ENCODE measurements around the gene ITPK1.
A peak's percentile ranks its signal among the peaks of the same experiment; 100 is the strongest.

Gene ITPK1

DNA sequence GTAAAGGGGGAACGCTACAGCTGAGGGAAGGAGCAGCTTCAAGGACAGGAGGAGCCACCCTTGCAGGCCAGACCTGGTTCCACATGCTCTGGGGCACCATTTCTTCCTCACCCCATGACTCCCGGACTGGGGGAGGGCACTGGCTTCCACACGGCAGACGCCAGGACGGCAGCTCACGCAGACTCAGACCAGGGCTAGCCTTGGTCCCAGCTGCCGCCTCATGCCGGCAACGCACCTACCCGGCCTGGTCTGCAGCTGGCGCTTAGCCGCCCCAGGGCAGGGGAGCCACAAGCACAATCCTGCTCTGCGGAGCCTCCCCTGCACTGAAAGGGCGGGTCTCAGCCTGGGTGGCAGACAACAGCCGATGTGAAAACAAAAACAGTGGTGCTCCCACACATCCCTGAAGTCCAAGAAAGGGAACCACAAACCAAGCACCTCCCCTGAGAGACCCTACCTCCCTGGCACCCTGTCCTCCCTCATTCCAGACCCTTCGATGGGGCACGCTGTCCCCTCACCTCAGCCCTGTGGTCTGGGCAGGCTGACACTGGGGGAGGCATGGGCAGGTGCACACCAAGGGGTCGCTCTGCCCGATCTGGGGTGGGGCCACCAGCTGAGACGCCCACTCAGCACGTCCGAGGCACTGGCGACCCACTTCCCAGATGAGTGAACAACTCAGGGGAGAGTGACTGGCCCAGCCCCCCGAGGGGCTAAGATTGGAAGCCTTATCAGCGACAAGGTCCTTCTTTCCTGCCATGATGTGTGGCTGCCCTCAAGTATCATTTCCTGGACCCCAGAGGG lies 127.8 kb downstream of the ITPK1 start:
- DNase-seq, result no peak
- in situ Hi-C loops (cut with MboI; ENCODE audit: low pct_unique_long_range_greater_than_20kb, low sequenced_read_pairs), result no loop called here

- in situ Hi-C loops (cut with MboI; ENCODE audit: low pct_unique_long_range_greater_than_20kb, low sequenced_read_pairs), result no loop called here
- DNase-seq, result no peak
Observed at GRCh38 chr14:92987148-92987570, 128.6 kb downstream of the ITPK1 start.

GRCh38 chr14:92986254-92987147 lies 129.2 kb downstream of the ITPK1 start:
- DNase-seq, result no peak
- in situ Hi-C loops (cut with MboI; ENCODE audit: low pct_unique_long_range_greater_than_20kb, low sequenced_read_pairs), result no loop called here

- in situ Hi-C loops (cut with MboI; ENCODE audit: low pct_unique_long_range_greater_than_20kb, low sequenced_read_pairs), result no loop called here
- DNase-seq, result no peak
Observed at GRCh38 chr14:92985521-92985920, 130.2 kb downstream of the ITPK1 start.

DNA sequence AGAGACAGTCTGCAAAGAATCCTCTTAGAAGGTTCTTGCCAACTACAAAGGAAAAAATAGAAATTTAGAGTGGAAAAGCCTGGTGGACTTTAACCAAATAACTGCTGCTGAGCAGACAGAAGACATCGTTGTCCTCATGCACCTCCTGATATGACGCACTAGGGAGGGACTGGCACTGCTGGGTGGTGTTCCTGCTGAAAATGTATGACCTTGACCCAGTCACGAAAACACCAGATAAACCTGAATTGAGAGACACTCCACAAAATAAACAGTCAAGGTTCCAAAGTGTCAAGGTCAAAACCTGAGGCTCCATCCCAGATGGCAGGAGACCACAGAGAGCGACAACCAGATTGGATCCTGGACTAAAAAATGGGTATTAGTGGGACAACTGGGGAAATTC lies 130.8 kb downstream of the ITPK1 start:
- in situ Hi-C loops (cut with MboI; ENCODE audit: low pct_unique_long_range_greater_than_20kb, low sequenced_read_pairs), result no loop called here
- no peak for DNase-seq

GRCh38 chr14:92984082-92984788 lies 131.5 kb downstream of the ITPK1 start:
- DNase-seq, result peak; percentile 45
- in situ Hi-C loops (cut with MboI; ENCODE audit: low pct_unique_long_range_greater_than_20kb, low sequenced_read_pairs), result no loop called here

DNA sequence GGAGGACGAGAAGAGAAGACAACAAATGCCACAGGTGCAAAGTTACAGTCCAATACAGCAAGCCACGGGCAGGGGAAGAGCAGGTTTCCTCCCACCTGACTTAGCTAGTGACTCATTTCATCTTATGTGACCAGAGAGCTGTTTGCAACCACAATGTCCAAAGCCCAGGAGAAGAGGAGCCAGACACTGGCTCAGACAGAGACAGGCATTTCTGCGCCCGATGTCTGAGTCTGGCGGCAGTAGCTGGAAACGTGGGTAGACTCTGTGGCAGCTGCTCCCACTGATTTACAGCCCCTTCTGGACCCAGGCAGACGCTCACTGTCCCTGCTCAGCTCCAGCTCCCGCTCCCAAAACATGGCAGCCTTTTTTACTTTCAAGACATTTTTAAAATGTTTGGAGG lies 132.8 kb downstream of the ITPK1 start:
- in situ Hi-C loops (cut with MboI; ENCODE audit: low pct_unique_long_range_greater_than_20kb, low sequenced_read_pairs), result no loop called here
- DNase-seq, result no peak

DNA sequence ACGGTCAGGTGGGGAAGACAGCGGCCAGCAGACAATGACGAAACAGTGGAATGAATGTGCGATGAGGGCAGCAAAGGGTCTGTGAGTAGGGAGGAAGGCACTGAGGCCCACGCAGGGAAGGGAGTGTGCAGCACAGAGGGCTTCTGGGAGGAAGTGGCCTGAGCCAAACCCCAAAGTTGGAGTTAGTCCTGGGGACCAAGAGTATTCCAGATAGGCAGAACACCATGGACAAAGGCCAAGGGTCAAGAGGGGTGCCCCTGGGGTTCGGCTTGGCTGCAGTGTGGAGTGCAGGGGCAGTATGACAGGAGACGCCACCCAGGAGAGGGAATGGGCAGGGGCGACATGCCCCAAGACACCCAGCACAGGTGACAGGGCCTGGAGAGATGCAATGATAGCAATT lies 134.0 kb downstream of the ITPK1 start:
- DNase-seq, result no peak
- in situ Hi-C loops (cut with MboI; ENCODE audit: low pct_unique_long_range_greater_than_20kb, low sequenced_read_pairs), result no loop called here

DNA sequence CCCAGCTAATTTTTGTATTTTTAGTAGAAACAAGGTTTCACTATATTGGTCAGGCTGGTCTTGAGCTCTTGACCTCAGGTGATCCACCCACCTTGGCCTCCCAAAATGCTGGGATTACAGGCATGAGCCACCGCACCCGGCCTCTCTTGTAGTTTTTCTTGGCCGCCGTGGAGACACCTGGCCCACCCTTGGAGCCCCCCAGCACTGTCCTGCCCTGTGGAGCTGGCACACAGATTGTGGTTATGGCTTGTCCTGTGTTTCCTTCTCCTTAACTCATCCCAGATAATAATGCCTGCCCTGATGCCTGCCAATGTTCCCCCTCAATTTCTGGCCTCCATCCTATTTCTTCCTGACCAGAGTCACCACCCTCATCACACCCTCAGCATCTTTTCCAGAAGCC lies 134.9 kb downstream of the ITPK1 start:
- in situ Hi-C loops (cut with MboI; ENCODE audit: low pct_unique_long_range_greater_than_20kb, low sequenced_read_pairs), result no loop called here
- no peak for DNase-seq

DNA sequence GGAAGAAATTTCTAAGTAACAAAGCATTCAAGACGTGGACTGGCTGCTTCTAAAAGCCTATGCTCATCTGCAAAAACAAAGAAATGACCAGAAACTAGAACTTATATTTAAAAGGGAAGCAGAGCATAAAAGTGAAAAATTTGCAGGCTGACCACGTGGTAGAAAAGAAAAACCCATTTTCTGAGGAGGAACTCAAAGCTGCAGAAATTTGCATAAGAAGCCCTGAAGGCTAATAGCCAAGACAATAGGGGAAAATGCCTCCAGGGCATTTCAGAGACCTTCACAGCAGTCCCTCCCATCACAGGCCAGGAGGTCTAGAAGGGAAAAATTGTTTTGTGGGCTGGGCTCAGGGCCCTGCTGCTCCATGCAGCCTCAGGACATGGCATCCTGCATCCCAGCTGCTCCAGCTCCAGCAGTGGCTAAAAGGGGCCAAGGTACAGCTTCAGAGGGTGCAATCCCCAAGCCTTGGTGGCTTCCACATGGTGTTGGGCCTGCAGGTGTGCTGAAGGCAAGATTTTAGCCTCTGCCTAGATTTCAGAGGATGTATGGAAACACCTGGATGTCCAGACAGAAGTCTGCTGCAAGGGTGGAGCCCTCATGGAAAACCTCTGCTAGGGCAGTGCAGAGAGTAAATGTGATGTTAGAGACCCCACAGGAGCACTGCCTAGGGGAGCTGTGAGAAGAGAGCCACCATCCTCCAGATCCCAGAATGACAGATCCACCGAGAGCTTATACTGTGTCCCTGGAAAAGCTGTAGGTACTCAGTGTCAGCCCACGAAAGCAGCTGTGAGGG lies 137.3 kb downstream of the ITPK1 start:
- in situ Hi-C loops (cut with MboI; ENCODE audit: low pct_unique_long_range_greater_than_20kb, low sequenced_read_pairs), result no loop called here
- DNase-seq, result no peak

GRCh38 chr14:92976268-92976667 lies 139.5 kb downstream of the ITPK1 start:
- no peak for DNase-seq
- in situ Hi-C loops (cut with MboI; ENCODE audit: low pct_unique_long_range_greater_than_20kb, low sequenced_read_pairs), result no loop called here

DNA sequence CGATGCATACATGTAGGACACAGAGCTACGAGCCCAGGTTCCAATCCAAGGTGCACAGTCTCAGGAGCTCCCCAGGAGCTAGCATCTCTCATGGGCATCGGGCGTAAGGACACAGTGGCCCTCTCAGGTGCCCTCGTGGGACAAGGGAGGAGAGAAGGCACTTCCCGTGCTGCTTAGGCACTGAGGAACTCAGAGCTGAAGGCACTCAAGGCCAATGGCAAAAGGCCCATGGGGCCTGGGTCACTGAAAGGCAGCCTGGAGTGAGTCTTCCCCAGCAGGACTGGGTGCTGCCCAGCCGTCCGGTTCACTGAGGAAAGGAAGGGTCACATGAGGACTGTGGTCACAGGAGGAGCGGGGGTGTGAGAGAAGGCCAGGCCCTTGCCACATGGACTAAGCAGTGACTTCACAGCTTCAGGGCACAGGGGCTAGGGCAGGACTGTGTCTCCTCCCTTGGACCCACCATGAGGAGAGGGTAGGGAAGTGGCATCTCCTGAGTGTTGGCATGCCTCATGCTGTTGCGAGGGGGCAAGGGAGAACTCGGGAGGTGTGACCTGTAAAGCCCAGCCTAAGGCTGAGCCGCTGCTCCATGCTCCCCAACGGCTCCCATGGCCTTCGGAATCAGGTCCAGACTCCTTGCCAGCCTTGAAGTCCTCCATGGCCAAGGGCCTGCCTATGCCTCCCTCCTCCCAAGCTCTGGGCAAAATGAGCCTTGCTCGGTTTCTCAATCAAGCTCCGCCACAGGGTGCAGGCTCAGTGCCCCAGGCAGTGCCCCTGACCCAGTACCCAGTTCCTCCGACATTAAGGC lies 141.0 kb downstream of the ITPK1 start:
- DNase-seq, result no peak

GRCh38 chr14:92973798-92974372 lies 141.8 kb downstream of the ITPK1 start:
- in situ Hi-C loops (cut with MboI; ENCODE audit: low pct_unique_long_range_greater_than_20kb, low sequenced_read_pairs), result no loop called here
- no peak for DNase-seq

More for the DNA sequence above, 141.0 kb downstream of the ITPK1 start:
- in situ Hi-C loops (cut with MboI; ENCODE audit: low pct_unique_long_range_greater_than_20kb, low sequenced_read_pairs), result no loop called here

- in situ Hi-C loops (cut with MboI; ENCODE audit: low pct_unique_long_range_greater_than_20kb, low sequenced_read_pairs), result no loop called here
- DNase-seq, result peak; percentile 57
Observed at GRCh38 chr14:92973261-92973797, 142.4 kb downstream of the ITPK1 start.

DNA sequence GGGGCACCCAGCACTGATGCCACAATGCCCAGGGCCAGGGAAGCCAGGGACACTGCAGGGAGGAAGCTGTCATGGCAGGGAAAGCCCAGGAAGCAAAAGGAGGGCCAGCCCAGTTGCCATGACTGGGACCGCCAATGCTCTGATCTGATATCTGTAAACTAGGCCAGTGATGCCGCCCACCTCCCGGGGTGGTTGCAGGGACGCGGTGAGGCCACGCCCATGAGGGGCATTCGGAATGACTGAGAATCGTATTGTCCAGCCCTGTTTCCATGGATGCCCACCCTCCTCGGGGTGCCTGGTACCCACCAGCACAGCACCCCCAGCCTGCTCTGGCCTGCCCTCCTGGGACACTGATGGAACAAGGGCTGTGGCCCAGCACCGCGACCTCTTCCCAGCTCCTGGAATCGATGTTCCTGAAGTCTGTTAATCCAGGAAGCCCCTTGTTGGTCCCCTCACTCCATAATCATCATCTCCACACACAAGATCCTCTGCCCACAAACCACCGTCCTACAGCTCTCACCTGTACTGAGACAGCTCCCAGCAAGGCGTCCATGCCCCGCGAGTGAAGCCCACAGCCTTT lies 144.0 kb downstream of the ITPK1 start:
- no peak for DNase-seq
- in situ Hi-C loops (cut with MboI; ENCODE audit: low pct_unique_long_range_greater_than_20kb, low sequenced_read_pairs), result no loop called here

- in situ Hi-C loops (cut with MboI; ENCODE audit: low pct_unique_long_range_greater_than_20kb, low sequenced_read_pairs), result no loop called here
- DNase-seq, result no peak
Observed at GRCh38 chr14:92970271-92970670, 145.5 kb downstream of the ITPK1 start.

GRCh38 chr14:92969871-92970270 lies 145.9 kb downstream of the ITPK1 start:
- peak; percentile 26 for DNase-seq
- in situ Hi-C loops (cut with MboI; ENCODE audit: low pct_unique_long_range_greater_than_20kb, low sequenced_read_pairs), result no loop called here

Measured in KBM-7 (cell line).